HEK293 (cell line): Measurements from ENCODE around the gene MAP4K5.

Experiments used
- HOXD13 ChIP-seq: sonication (generic); formaldehyde crosslinking; IDR thresholded peaks from 2 replicates; pipeline ENCODE4 v1.8.0; 2022; ENCODE audit warnings: missing genetic modification reagents, borderline replicate concordance
- IKZF3 ChIP-seq: fragments of 450-650 bp; IDR thresholded peaks from 2 replicates; pipeline ENCODE4 v1.5.0; 2018; ENCODE audit warnings: missing biosample characterization, mild to moderate bottlenecking, missing genetic modification characterization, moderate library complexity
- KLF16 ChIP-seq: fragments of 450-650 bp; formaldehyde crosslinking; IDR thresholded peaks from 2 replicates; pipeline ENCODE4 v1.5.1; 2017; ENCODE audit warnings: missing biosample characterization, missing genetic modification characterization
- PATZ1 ChIP-seq: fragments of 450-650 bp; formaldehyde crosslinking; IDR thresholded peaks from 2 replicates; pipeline ENCODE4 v1.5.1; 2016; ENCODE audit warnings: missing biosample characterization, missing genetic modification characterization
- PBX3 ChIP-seq: sonication (generic); formaldehyde crosslinking; IDR thresholded peaks from 2 replicates; pipeline ENCODE4 v1.8.1; 2022; ENCODE audit warnings: mild to moderate bottlenecking, moderate library complexity, missing genetic modification reagents
- PRDM2 ChIP-seq: fragments of 450-650 bp; formaldehyde crosslinking; IDR thresholded peaks from 2 replicates; pipeline ENCODE4 v1.5.1; 2016; ENCODE audit warnings: missing biosample characterization, missing genetic modification characterization, borderline replicate concordance
- SALL2 ChIP-seq: fragments of 450-650 bp; formaldehyde crosslinking; IDR thresholded peaks from 2 replicates; pipeline ENCODE4 v1.5.0; 2017; ENCODE audit warnings: missing biosample characterization, mild to moderate bottlenecking, missing genetic modification characterization, borderline replicate concordance
- SETDB1 ChIP-seq: IDR thresholded peaks from one replicate; pipeline ENCODE4 v1.6.1; 2017; ENCODE audit warnings: mild to moderate bottlenecking, low read length, moderate library complexity, mixed read lengths; ENCODE audit not compliant: insufficient read length
- SP2 ChIP-seq: fragments of 450-650 bp; formaldehyde crosslinking; IDR thresholded peaks from 2 replicates; pipeline ENCODE4 v1.5.1; 2016; ENCODE audit warnings: missing biosample characterization, missing genetic modification characterization
- ZBTB1 ChIP-seq: fragments of 450-650 bp; formaldehyde crosslinking; IDR thresholded peaks from 2 replicates; pipeline ENCODE4 v1.5.1; 2016; ENCODE audit warnings: missing biosample characterization, missing genetic modification characterization
- ZBTB48 ChIP-seq: fragments of 450-650 bp; formaldehyde crosslinking; IDR thresholded peaks from 2 replicates; pipeline ENCODE4 v1.5.1; 2016; ENCODE audit warnings: missing biosample characterization, missing genetic modification characterization
- ZFHX2 ChIP-seq: fragments of 450-650 bp; formaldehyde crosslinking; conservative IDR thresholded peaks from 2 replicates; pipeline ENCODE4 v1.5.1; 2016; ENCODE audit warnings: missing biosample characterization, missing genetic modification characterization
- ZFP37 ChIP-seq: fragments of 450-650 bp; formaldehyde crosslinking; IDR thresholded peaks from 2 replicates; pipeline ENCODE4 v1.5.1; 2016; ENCODE audit warnings: missing biosample characterization, missing genetic modification characterization
- ZNF112 ChIP-seq: fragments of 450-650 bp; formaldehyde crosslinking; IDR thresholded peaks from 2 replicates; pipeline ENCODE4 v1.5.0; 2017; ENCODE audit warnings: missing biosample characterization, missing genetic modification characterization
- ZNF121 ChIP-seq: fragments of 450-650 bp; formaldehyde crosslinking; IDR thresholded peaks from 2 replicates; pipeline ENCODE4 v1.5.1; 2016; ENCODE audit warnings: missing biosample characterization, missing genetic modification characterization
- ZNF140 ChIP-seq: fragments of 450-650 bp; formaldehyde crosslinking; IDR thresholded peaks from 2 replicates; pipeline ENCODE4 v1.5.1; 2016; ENCODE audit warnings: missing biosample characterization, missing genetic modification characterization
- ZNF19 ChIP-seq: fragments of 450-650 bp; formaldehyde crosslinking; IDR thresholded peaks from 2 replicates; pipeline ENCODE4; 2016; ENCODE audit warnings: missing biosample characterization, missing genetic modification characterization, low read depth
- ZNF202 ChIP-seq: fragments of 450-650 bp; formaldehyde crosslinking; IDR thresholded peaks from 2 replicates; pipeline ENCODE4 v1.5.1; 2016; ENCODE audit warnings: missing biosample characterization, missing genetic modification characterization, borderline replicate concordance
- ZNF391 ChIP-seq: fragments of 450-650 bp; formaldehyde crosslinking; IDR thresholded peaks from 2 replicates; pipeline ENCODE4 v1.5.1; 2016; ENCODE audit warnings: low read depth, missing biosample characterization, missing genetic modification characterization, borderline replicate concordance
- ZNF398 ChIP-seq: fragments of 450-650 bp; formaldehyde crosslinking; IDR thresholded peaks from 2 replicates; pipeline ENCODE4 v1.5.1; 2017; ENCODE audit warnings: missing biosample characterization, missing genetic modification characterization
- ZNF544 ChIP-seq: fragments of 450-650 bp; formaldehyde crosslinking; IDR thresholded peaks from 2 replicates; pipeline ENCODE4 v1.5.0; 2017; ENCODE audit warnings: missing biosample characterization, missing genetic modification characterization
- ZNF558 ChIP-seq: fragments of 450-650 bp; formaldehyde crosslinking; IDR thresholded peaks from 2 replicates; pipeline ENCODE4 v1.5.1; 2016; ENCODE audit warnings: missing biosample characterization, missing genetic modification characterization
- ZNF610 ChIP-seq: fragments of 450-650 bp; formaldehyde crosslinking; IDR thresholded peaks from 2 replicates; pipeline ENCODE4 v1.5.1; 2016; ENCODE audit warnings: missing biosample characterization, missing genetic modification characterization, borderline replicate concordance
- ZNF654 ChIP-seq: fragments of 450-650 bp; formaldehyde crosslinking; IDR thresholded peaks from 2 replicates; pipeline ENCODE4 v1.5.1; 2016; ENCODE audit warnings: low read depth, missing biosample characterization, missing genetic modification characterization
- ZNF791 ChIP-seq: fragments of 450-650 bp; formaldehyde crosslinking; IDR thresholded peaks from 2 replicates; pipeline ENCODE4 v1.5.1; 2016; ENCODE audit warnings: missing biosample characterization, missing genetic modification characterization
- ZNF830 ChIP-seq: fragments of 450-650 bp; IDR thresholded peaks from 2 replicates; pipeline ENCODE4 v1.5.0; 2018; ENCODE audit warnings: missing biosample characterization, missing genetic modification characterization, low read depth, mild to moderate bottlenecking, moderate library complexity
- TF ChIP-seq, protein P1 (sequence below): fragments of 450-650 bp; formaldehyde crosslinking; IDR thresholded peaks from 2 replicates; pipeline ENCODE4 v1.5.1; 2016; ENCODE audit warnings: missing biosample characterization, missing genetic modification characterization

MAP4K5 gene

GRCh38 chr14:50559990-50560930 lies 27.9 kb upstream of the MAP4K5 start, which contains the start of gene ATL1 (continued):
- TF ChIP-seq ZNF391 (no peak), ZNF398 (peak; percentile 64), ZNF610 (tag by site-specific recombination) (peak; percentile 61; the same call in 1 of the 2 replicates), PRDM2 (tag by site-specific recombination) (no peak), ZNF791 (tag by site-specific recombination) (no peak), ZBTB48 (tag by site-specific recombination) (0 out of 2 replicates have a peak, but pooled peaks have one; percentile 5), PATZ1 (tag by site-specific recombination) (peak; percentile 18; the same call in 1 of the 2 replicates), ZNF654 (tag by site-specific recombination) (no peak), ZNF19 (tag by site-specific recombination) (no peak), ZNF121 (tag by site-specific recombination) (no peak), PBX3 (0 out of 2 replicates have a peak, but pooled peaks have one; percentile 48), SALL2 (tag by site-specific recombination) (no peak), IKZF3 (peak; percentile 34; the same call in 1 of the 2 replicates), ZNF830 (no peak), ZNF140 (tag by site-specific recombination) (no peak), SETDB1 (no peak), ZFHX2 (tag by site-specific recombination) (peak; percentile 41), SP2 (tag by site-specific recombination) (peak; percentile 64), ZNF544 (no peak), ZNF558 (tag by site-specific recombination) (no peak), ZFP37 (tag by site-specific recombination) (peak; percentile 82; the same call in 1 of the 2 replicates), KLF16 (tag by site-specific recombination) (peak; percentile 48; the same call in 1 of the 2 replicates), ZBTB1 (tag by site-specific recombination) (no peak), ZNF112 (tag by site-specific recombination) (no peak), ZNF202 (tag by site-specific recombination) (no peak), HOXD13 (CRISPR knock-in tag) (no peak)
- TF ChIP-seq, protein P1, sequence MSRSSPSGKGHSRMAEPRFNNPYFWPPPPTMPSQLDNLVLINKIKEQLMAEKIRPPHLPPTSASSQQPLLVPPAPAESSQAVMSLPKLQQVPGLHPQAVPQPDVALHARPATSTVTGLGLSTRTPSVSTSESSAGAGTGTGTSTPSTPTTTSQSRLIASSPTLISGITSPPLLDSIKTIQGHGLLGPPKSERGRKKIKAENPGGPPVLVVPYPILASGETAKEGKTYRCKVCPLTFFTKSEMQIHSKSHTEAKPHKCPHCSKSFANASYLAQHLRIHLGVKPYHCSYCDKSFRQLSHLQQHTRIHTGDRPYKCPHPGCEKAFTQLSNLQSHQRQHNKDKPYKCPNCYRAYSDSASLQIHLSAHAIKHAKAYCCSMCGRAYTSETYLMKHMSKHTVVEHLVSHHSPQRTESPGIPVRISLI (tag by site-specific recombination): no peak
